Activated T-cell treated with anti-CD3 and anti-CD28 coated beads, Interleukin-2, amount 50 U/mL, for 4 hours (primary cell): ENCODE results near the gene NANS. TPM values are rescaled to one million over a fixed set of nuclear protein-coding genes. Genes with fewer than 3 reads are reported as not detected.
"Not testable (repeated sequence)": the region's sequence is repeated elsewhere in the genome, so short reads cannot be mapped to it uniquely, and the experiment has no call there.

ENCODE experiments used
- ATAC-seq, 2 donors: fragments of 200-7000 bp; cut with Tn5 transposase; one replicate each; pipeline ENCODE4 v1.10.0; 2021
- DNase-seq: peaks from one replicate; pipeline ENCODE4 v3.0.0-alpha.2; 2020
- H3K27me3 Mint-ChIP-seq: one replicate; pipeline ENCODE4 v1.8.0; 2021; ENCODE audit warnings: low read depth, mixed read lengths
- H3K36me3 Mint-ChIP-seq: one replicate; pipeline ENCODE4 v1.8.0; 2022; ENCODE audit warnings: mixed read lengths; ENCODE audit not compliant: insufficient read depth
- H3K4me1 Mint-ChIP-seq: one replicate; pipeline ENCODE4 v1.8.0; 2021; ENCODE audit warnings: low read depth, mixed read lengths
- H3K4me3 Mint-ChIP-seq: one replicate; pipeline ENCODE4 v1.8.0; 2021; ENCODE audit warnings: mild to moderate bottlenecking, moderate library complexity, mixed read lengths
- H3K9me3 Mint-ChIP-seq: one replicate; pipeline ENCODE4 v1.8.0; 2021; ENCODE audit warnings: mixed read lengths
- total RNA-seq, 3 donors: library from RNA; stranded (reverse); gene quantifications; one replicate each; pipeline ENCODE4 v1.2.1, GENCODE V29; 2021

Gene NANS, protein sequence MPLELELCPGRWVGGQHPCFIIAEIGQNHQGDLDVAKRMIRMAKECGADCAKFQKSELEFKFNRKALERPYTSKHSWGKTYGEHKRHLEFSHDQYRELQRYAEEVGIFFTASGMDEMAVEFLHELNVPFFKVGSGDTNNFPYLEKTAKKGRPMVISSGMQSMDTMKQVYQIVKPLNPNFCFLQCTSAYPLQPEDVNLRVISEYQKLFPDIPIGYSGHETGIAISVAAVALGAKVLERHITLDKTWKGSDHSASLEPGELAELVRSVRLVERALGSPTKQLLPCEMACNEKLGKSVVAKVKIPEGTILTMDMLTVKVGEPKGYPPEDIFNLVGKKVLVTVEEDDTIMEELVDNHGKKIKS
- 10 to 100 TPM; 48.4 to 57.2 (median 49.1) TPM for total RNA-seq

DNA sequence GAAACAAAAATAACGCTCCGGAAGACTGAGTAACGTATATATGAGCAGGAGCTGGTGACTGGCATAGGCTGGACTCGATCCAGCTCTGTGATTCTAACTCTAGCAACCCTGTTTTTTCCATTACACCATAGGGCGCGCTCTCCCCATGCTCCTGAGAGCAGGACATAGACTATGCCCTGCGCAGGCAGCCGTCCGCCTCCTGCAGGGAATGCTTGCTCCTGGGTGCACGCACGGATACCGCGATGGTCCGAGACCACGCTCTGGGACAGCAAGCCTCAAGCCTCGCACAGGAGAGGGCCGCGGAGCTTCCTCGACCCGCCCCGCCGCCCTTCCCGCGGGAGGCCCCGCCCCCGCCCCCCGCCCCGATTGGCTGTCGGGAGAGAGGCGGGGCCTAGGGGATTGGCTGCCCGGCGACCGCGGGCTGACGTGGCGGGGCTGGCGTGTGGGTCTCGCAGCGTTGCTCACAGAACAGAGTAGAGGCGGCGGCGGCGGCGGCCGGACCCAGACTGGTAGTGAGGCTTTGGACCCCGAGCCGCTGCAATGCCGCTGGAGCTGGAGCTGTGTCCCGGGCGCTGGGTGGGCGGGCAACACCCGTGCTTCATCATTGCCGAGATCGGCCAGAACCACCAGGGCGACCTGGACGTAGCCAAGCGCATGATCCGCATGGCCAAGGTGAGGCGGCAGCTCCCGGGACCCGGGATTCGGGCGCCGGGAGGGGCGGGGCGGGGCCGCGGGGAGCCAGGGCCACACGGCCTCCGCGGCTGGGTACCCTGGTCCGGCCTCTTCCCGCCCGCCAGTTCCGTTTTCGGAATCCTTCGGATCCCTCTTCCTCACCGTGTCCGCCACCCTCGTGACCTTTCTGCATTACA lies at the start of gene NANS:
Gene NANS (plus strand): TSS at position 464 of the 869 bp plus-strand sequence. CDS start 77 bp downstream, at position 541.
- Mint-ChIP-seq H3K9me3 (no peaks in the 10 kb centered on the region), H3K4me3 (peak within 1 kb of the TSS; percentile 96), H3K36me3 (peaks cover 6% of the 10 kb centered on the region), H3K4me1 (peaks cover 21% of the 10 kb centered on the region), H3K27me3 (no peaks in the 10 kb centered on the region)
- peak; percentile 97 to 98 for ATAC-seq
- peak; percentile 90 for DNase-seq

DNA sequence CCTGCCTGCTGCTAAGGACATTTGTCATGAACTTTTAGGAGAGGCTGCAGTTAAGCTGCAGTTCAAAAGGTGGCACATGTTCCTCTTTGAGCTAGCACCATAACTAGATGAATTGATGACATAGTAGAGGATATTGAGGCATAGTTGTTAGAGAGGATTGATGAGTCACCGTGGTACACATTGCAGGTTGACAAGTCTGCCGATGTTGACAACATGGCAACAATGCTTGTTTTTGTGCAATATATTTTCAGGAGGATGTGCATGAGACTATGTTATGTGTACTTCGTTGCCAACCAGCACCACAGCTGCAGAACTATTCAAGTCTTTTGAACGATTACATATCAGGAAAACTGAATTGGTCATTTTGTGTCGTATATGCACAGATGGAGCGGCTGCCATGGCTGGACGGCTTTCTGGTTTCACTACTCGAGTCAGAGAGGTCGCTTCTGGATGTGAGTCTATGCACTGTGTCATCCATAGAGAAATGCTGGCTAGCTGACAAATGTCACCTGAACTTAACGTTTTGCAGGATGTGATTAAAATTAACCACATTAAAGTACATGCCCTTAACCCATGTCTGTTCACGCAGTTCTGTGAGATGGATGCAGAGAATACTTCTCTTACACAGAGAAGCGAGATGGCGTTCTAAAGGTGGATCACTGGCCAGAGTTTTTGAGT lies 49.1 kb upstream of the NANS start:
- Mint-ChIP-seq H3K27me3 (no peaks in the 10 kb centered on the region), H3K36me3 (peaks cover 60% of the 10 kb centered on the region), H3K4me3 (no peak overlapping the region), H3K9me3 (no peaks in the 10 kb centered on the region), H3K4me1 (peaks cover 28% of the 10 kb centered on the region)
- ATAC-seq (peak; percentile 51 to 56), DNase-seq (no peak)

DNA sequence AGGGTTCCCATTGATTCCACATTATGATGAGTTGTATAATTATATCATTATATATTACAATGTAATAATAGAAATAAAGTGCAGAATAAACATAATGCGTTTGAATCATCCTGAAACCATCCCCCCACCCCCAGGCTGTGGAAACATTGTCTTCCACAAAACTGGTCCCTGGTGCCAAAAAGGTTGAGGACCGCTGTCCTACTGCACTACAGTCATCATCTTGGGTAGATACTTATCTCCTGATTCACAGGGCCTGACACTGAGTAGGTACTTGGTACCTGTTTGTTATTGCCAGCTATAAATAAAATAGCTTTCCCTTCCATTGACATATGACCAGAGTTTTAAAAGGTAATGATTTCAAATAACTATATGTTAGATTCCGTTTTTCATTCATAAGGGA lies 47.8 kb upstream of the NANS start:
- DNase-seq (no peak), ATAC-seq (no peak)
- Mint-ChIP-seq H3K4me3 (no peak overlapping the region), H3K4me1 (peaks cover 28% of the 10 kb centered on the region), H3K36me3 (peaks cover 60% of the 10 kb centered on the region), H3K9me3 (no peaks in the 10 kb centered on the region), H3K27me3 (no peaks in the 10 kb centered on the region)

DNA sequence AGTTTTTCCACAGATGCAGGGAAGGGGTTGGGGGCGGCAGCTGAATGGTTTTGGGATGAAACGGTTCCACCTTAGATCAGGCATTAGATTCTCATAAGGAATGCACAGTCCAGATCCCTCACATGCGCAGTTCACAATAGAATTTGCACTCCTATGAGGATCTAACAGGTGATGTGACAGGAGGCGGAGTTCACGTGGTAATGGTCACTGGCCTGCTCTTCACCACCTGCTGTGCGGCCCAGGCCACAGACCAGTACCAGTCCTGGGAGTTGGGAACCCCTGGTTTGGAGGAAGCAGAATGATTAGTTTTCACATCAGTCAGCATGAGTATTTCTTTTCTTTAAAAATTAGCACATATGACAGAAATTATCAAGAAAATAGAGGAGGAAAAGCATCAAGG lies 47.1 kb upstream of the NANS start:
- no peak overlapping the region for H3K4me3 Mint-ChIP-seq
- H3K27me3 Mint-ChIP-seq = no peaks in the 10 kb centered on the region
- no peak for ATAC-seq
- peaks cover 55% of the 10 kb centered on the region for H3K36me3 Mint-ChIP-seq
- peaks cover 26% of the 10 kb centered on the region for H3K4me1 Mint-ChIP-seq
- no peaks in the 10 kb centered on the region for H3K9me3 Mint-ChIP-seq
- no peak for DNase-seq

DNA sequence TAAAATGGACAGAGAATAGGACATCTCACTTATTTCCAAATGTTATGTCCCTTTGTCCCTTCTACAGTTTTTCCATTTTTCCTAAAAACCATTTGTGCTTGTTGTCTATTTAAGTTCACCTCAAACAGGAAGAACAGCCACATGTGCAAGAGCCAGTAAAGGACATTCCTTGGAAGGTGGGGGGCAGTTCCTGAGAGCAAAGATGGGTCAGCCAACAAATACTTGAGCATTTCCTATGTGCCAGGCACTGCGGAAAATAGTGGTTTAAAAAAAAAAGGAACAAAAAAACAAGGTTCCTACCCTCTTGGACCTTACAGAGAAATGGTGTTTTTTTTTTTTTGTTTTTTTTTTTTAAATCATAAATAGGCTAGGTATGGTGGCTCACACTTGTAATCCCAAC lies 46.6 kb upstream of the NANS start:
- no peak for DNase-seq
- H3K27me3 Mint-ChIP-seq = no peaks in the 10 kb centered on the region
- H3K4me3 Mint-ChIP-seq = no peak overlapping the region
- no peak for ATAC-seq
- H3K9me3 Mint-ChIP-seq = no peaks in the 10 kb centered on the region
- peaks cover 55% of the 10 kb centered on the region for H3K36me3 Mint-ChIP-seq
- peaks cover 26% of the 10 kb centered on the region for H3K4me1 Mint-ChIP-seq

DNA sequence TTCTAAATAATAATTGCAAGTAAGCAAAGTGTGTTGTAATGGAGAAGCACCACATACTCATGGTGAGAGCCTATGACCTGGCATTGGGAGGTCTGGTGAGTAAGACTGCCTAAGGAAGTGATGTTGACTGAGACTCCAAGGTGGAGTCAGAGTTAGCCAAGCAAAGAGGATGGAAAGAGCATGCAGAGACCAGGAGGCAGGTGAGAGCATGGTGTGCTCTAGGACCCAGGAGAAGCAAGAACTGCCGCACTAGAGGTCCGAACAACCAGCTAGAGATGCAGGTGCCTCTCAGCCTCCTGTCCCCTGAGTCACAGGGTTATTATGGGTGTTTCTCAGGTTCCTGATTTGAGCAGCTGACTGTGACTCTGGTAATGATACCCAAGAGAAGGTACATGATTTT lies 46.1 kb upstream of the NANS start:
- peak; percentile 62 to 83 for ATAC-seq

DNA sequence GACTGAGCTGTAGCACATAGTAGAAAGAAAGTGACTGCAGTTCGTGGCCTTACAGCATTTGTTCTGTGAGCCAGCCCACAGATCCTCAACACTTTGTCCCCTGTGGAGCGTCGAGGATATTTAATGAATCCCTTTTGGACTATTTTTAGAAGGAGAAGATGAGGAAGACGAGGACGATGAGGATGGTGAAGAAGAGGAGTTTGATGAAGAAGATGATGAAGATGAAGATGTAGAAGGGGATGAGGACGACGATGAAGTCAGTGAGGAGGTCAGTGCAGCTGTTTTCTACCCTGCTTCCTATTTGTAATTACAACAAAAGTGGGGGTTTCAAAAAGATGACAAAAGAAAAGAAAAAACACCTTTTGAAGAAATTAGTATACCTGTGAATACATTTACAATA lies 45.4 kb upstream of the NANS start:
- no peaks in the 10 kb centered on the region for H3K27me3 Mint-ChIP-seq
- peaks cover 22% of the 10 kb centered on the region for H3K4me1 Mint-ChIP-seq
- no peaks in the 10 kb centered on the region for H3K9me3 Mint-ChIP-seq
- no peak overlapping the region for H3K4me3 Mint-ChIP-seq
- DNase-seq = no peak
- ATAC-seq = no peak
- H3K36me3 Mint-ChIP-seq = peaks cover 57% of the 10 kb centered on the region

More for the DNA sequence above, 46.1 kb upstream of the NANS start:
- H3K27me3 Mint-ChIP-seq = no peaks in the 10 kb centered on the region
- no peak for DNase-seq
- H3K36me3 Mint-ChIP-seq = peaks cover 58% of the 10 kb centered on the region
- H3K4me3 Mint-ChIP-seq = no peak overlapping the region
- no peaks in the 10 kb centered on the region for H3K9me3 Mint-ChIP-seq
- H3K4me1 Mint-ChIP-seq = peaks cover 26% of the 10 kb centered on the region

DNA sequence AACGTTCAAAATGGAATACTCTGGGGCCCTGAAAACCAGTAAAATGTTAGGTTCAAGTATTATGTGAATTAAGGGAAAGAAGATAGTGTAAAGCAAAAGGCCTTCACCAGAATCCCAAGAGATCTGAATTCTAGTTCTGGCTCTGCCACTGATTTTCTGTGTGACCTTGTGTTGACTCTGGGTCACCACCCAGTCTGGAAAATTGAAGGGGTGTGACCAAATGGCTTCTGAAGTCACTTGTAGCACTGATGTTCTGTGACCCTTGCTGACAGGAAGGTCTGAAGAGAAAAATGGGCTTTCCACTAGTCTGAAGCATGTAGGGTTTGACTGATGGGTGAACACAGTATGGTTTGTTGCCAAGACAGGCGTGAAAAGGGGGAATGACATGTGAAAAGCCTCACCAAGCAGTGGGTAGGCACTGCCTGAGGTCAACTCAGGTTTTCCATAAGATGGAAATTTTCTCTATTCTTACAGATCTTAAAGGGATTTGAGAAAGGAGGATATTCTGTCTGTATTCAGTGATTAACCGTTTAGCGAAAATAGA lies 40.3 kb upstream of the NANS start:
- no peaks in the 10 kb centered on the region for H3K4me1 Mint-ChIP-seq
- H3K9me3 Mint-ChIP-seq = no peaks in the 10 kb centered on the region
- no peak overlapping the region for H3K4me3 Mint-ChIP-seq
- DNase-seq (no peak), ATAC-seq (no peak)
- no peaks in the 10 kb centered on the region for H3K27me3 Mint-ChIP-seq
- H3K36me3 Mint-ChIP-seq = peaks cover 53% of the 10 kb centered on the region

DNA sequence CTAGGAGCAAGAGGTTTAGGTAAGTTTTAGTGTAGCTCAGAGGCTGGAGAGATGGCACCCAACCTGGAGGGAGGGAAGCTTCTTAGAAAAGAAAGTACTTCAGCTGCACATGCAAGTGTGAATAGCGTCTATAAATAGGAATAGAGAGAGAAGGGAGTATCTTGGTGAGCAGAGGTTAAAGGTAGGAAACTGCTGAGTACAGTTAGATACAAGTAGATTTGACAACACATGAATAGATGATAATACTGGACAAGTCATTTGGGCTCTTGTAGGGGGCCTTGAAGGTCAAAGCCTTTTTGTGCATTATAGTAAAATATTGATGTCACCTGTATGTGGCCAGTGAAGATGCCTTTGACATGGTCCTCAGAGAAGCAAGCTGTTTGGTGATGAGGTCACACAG lies 39.2 kb upstream of the NANS start:
- DNase-seq = no peak
- Mint-ChIP-seq H3K27me3 (no peaks in the 10 kb centered on the region), H3K4me3 (no peak overlapping the region), H3K4me1 (no peaks in the 10 kb centered on the region), H3K9me3 (no peaks in the 10 kb centered on the region), H3K36me3 (peaks cover 47% of the 10 kb centered on the region)
- ATAC-seq = no peak

DNA sequence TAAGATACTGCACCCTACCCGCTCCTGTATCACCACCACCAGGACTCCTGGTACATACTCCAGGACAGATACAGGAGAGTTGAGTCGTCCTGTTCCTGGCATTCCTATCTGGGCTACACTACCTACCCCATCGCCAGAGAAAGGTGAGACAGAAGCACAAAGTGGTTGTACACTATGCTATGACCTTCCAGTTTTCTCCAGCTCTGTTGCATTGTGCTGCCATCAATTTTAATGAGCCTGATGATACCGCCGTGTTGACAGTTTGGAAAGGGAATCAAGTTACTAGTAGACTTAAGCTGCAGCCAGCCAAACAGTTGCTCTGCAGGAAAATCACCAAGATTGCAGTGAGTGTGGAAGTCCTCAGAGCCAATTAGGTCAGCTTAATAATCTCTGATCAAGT lies 38.2 kb upstream of the NANS start:
- no peak for DNase-seq

DNA sequence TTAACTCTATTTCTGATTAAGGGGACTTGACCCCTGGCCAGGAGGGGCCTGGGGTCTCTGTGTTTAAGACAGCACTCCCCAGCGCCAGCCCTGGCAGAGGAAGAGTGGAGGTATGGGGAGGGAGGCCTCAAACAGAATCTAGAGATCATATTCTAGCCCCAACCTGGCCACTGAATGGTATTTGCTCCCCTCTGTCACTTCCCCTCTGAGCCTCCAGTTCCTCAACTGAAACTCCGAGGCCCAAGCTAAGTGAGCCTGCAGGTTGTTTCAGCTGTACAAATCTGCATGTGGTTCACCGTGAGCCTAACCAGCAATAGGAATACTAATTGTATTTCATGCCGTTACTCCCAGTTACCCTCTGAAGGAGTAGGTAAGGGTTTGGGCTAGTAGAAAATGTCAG lies 37.4 kb upstream of the NANS start:
- no peak for ATAC-seq
- Mint-ChIP-seq H3K27me3 (no peaks in the 10 kb centered on the region), H3K4me3 (no peak overlapping the region), H3K36me3 (peaks cover 49% of the 10 kb centered on the region), H3K4me1 (no peaks in the 10 kb centered on the region), H3K9me3 (no peaks in the 10 kb centered on the region)
- DNase-seq = no peak

More for the DNA sequence above, 38.2 kb upstream of the NANS start:
- Mint-ChIP-seq H3K4me3 (no peak overlapping the region), H3K9me3 (no peaks in the 10 kb centered on the region), H3K4me1 (no peaks in the 10 kb centered on the region), H3K27me3 (no peaks in the 10 kb centered on the region), H3K36me3 (peaks cover 49% of the 10 kb centered on the region)
- no peak for ATAC-seq

DNA sequence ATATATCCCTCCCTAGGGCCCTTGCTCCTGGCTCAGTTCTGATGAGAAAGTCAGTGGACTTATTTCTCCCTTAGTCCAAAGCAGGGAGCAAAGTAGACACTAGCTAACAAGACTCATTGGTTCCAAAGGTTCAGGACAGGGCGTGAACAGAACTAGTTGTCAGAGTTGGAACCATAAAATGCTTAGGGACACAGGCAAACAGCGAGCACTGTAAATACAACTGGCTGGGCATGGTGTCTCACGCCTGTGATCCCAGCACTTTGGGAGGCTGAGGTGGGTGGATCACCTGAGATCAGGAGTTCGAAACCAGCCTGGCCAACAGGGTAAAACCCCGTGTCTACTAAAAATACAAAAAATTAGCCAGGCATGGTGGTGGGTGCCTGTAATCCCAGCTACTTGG lies 36.7 kb upstream of the NANS start:
- not testable (repeated sequence) for H3K9me3 Mint-ChIP-seq, H3K27me3 Mint-ChIP-seq, H3K4me1 Mint-ChIP-seq, ATAC-seq, DNase-seq, H3K4me3 Mint-ChIP-seq
- H3K36me3 Mint-ChIP-seq = peaks cover 44% of the 10 kb centered on the region

DNA sequence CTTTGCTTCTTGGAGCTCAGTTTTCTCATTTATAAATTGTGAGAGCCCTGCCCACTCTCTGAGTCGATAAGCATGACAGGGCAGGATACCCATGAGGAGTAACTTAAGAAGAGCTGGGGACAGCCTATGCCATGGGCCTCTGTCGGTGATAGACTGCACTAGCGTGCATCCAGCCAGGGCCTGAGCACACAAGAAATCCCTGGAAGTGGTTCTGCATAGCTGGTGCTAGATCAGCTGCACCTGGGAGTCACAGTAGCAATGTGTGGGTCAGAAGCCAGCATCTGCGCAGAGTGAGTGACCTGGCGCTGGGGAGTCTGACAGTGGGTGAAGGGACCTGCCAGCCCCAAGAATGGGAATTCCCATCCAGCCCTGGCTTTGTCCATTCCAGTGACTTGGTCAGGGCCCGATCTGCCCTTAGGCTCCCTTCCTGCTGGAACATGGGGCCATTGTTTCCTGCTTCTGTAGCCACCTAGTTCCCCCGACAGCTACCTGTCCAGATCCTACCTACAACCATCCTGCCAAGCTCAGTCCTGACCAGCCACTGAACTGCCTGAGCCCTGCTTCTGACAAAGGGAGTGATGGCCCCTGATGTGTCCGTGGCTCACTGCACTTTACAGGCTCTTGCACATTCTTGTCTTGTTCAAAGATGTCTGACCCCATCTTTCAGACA lies 35.9 kb upstream of the NANS start:
- peaks cover 38% of the 10 kb centered on the region for H3K36me3 Mint-ChIP-seq
- H3K9me3 Mint-ChIP-seq = no peaks in the 10 kb centered on the region
- H3K4me3 Mint-ChIP-seq = no peak overlapping the region
- peaks cover 2% of the 10 kb centered on the region for H3K4me1 Mint-ChIP-seq
- H3K27me3 Mint-ChIP-seq = no peaks in the 10 kb centered on the region
- DNase-seq = no peak
- no peak for ATAC-seq
